Smooth muscle cell of the pulmonary artery (primary cell): ENCODE results near the gene PLCB3. TPM values are rescaled to one million over a fixed set of nuclear protein-coding genes. Genes with fewer than 3 reads are reported as not detected.

Experiments used
- total RNA-seq: library from RNA; depleted of rRNA; stranded (reverse); fragments of >200 nt; gene quantifications from 2 replicates; pipeline ENCODE4 v1.2.3, GENCODE V29; 2014

PLCB3 gene
- 39.9 and 51.0 TPM in 2 replicates for total RNA-seq

GRCh38 chr11:64251016-64251752 lies at the start of gene PLCB3:
Gene PLCB3 (plus strand): TSS chr11:64251530. CDS start chr11:64251650, 120 bp downstream.

DNA sequence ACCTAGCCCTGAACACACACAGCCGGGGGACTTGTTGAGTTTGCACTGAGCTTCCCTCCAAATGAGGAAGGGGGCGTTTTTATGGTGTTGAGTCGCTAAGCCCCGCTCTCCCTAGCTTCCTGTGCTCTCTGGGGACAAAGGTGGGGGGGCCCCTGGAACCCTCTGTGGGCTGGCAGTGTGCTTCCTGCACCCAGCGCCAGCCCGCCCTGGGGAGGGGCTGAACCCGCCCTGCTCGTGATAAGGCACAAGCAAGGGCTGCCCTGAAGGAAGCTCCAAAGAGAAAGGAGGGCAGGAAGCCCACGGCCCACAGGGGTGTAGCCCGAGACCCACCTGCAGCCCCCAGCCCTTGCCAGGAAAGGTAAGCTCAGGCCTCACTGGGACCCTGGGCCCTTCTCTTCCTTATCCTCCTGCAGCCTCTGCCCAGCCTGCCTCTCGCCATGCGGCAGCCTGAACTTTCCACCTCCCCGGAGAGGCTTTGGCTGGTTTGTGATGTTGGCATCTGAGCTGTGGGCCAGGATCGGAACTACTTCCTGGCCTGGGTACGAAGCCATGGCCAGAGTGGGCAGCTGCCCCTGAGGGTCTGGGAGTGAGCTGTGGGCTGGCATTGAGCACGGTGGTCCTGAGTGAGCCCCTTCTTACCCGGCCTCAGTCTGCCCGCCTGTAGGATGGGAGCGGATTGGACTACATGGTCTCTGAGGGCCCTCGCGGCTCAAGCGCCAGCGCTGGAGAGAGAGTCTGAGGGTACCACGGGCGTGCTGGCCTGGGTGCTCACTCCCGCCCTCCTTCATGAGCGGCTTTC lies 44.7 kb upstream of the PLCB3 start, which contains the start of gene FERMT3:
TSS of gene FERMT3 (plus strand) at position 265 of the 799 bp plus-strand sequence. CDS start 644 bp downstream, outside the sequence.

GRCh38 chr11:64225608-64226506 lies 25.5 kb upstream of the PLCB3 start, which contains the start of the genes NUDT22 and TRPT1:
Gene NUDT22 (plus strand): TSS chr11:64226274. CDS start chr11:64226653, 379 bp downstream.
Gene TRPT1 (minus strand): TSS chr11:64226186. CDS start chr11:64225860, 326 bp downstream.

DNA sequence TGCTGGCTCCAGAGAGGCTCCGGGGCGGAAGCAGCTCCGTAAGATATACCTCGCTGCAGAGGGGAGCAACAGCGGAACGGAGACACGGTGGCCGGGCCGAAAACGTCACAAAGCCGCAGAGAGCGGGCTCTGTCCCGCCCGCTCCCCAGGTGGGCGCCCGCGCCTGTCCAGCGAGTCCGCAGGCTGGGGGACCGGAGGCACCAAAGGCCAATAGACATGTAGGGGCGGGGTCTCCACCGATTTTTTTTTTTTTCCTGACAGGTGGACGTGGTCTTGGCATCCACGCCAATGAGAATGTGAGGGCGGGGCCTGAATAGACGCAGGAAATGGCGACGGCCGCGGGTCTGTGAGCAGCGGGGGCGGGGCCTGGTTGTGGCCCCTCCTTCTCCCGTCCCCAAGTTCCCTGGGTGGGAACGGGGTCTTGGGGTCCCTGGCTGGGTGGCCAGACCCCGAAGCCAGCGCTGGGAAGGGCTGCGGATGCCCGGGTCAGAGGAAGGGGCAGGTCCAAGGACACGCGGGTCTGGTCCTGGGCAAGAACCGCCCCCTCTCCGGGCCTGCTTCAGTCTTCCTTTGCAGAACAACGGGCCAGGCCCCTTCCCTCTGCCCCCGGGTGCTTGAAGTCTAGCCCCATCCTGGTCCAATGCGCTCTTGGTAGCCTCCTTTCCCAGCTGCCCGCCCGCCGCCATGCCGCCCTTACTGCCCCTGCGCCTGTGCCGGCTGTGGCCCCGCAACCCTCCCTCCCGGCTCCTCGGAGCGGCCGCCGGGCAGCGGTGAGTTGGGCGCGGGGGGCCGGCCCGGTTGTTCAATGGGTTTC lies 21.0 kb upstream of the PLCB3 start, which contains the start of gene DNAJC4:
TSS of gene DNAJC4 (plus strand) at position 378 of the 814 bp plus-strand sequence. CDS start at position 685, 307 bp downstream.

DNA sequence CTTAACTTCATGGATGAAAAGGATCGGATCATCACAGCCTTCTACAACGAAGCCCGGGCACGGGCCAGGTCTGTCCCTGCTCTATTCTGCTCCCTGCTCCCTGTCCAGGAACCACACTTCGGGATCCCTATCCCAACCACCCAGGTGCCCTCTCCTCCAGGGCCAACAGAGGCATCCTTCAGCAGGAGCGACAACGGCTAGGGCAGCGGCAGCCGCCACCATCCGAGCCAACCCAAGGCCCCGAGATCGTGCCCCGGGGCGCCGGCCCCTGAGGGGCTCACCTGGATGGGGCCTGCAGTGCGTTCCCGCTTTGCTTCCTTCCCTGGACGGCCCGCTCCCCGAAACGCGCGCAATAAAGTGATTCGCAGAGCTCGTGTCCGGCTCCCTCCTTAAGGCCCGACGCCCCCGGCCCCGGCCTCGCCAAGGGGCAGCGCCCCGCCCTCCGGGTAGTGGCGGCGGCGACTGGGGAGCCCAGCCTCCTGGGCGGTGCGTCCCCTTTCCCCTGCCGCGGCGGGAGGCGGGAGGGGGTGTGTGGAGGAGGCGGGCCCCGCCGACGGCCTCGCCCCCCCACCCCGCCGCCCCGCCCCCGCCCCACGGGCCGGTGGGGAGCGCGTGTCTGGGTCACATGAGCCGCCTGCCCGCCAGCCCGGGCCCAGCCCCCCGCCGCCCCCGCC lies 17.3 kb upstream of the PLCB3 start, which contains the start of gene VEGFB:
TSS of gene VEGFB (plus strand) at position 672 of the 674 bp plus-strand sequence. CDS start 250 bp downstream, outside the sequence.

DNA sequence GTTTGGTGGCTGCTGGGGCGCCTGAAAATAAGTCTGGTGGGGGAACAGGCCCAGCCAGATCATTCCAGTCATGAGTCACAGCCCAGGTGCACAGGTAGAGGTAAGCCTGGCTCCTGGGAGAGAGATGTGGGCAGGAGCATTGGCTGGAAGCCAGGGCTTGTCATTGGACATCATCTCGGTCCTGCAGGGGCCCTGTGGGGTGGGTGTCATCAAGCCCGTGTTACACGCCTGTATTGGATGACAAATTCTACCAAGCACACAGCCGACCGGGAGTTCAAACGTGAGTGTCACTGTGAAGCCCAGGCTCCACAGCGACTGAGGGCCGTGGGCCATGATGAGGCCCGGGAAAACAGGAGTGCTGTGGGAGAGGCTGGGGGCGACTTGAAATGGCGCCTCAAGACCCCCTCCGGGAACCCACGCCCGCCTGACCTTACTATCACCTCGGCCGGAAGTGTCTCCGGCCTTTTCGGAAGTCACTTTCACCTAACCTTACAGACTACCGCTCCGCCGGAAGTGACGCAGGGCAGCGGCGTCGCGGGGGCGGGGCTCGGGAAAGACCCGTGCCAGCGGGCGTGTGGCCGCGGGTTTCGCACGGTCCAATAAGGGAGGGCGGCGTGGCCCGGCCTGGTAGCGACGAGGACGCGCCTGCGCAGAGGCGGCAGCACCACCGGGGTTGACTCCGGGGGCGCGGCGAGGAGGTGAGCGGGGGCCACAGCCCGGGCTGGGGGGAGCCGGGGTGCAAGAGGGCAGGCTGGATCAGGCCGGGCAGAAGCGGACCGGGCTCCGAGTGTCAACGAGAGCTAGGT lies 10.7 kb upstream of the PLCB3 start, which contains the start of gene FKBP2:
TSS of gene FKBP2 (plus strand) at position 661 of the 806 bp plus-strand sequence. CDS start 1,293 bp downstream, outside the sequence.

DNA sequence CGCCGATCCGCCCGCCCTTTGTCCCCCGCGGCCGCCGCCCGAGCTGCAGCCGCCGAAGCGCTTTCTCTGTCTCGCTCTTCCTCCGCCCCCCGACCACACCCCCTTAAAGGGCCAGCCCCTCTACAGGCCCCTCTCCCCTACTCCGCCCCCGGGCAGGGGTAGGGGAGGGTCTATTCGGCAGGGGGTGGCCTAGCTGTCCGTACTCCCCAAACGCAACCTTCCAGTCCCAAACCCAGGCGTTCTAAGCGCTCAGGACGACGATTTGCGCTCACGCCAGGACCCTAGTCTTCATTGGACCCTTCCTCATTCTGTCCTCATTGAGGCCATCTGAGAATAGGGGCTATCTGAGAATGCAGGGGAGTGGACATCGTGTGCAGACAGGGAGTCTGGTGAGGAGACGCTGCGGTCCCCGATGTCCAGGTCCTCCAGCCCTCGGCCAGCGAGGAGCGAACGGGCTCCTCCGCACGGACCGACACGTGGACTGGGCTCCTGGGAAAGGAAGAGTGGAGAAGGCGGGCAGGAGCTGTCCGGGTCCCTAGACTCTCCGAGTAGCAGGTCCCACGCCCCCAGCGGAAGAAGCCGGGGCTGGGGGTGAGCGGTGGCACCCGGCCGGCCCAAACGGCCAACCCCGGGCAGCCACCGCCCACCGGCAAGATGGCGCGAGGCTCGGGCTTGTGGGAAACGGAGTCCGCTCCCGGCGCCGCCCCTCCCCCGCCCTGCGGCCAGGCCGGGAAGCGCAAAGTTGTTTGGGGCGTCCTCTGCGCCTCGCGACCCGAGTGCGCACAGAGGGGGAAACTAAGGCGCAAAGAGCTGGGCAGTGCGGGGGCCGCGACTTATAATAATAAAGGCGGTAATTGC lies 4.2 kb upstream of the PLCB3 start, which contains the start of gene PPP1R14B:
TSS of gene PPP1R14B (minus strand) at position 73 of the 858 bp plus-strand sequence. CDS start 270 bp downstream, outside the sequence.

GRCh38 chr11:64284048-64284961 lies 33.0 kb downstream of the PLCB3 start, which contains the start of gene BAD:
Gene BAD (minus strand): TSS chr11:64284665. CDS start chr11:64284368, 297 bp downstream.

DNA sequence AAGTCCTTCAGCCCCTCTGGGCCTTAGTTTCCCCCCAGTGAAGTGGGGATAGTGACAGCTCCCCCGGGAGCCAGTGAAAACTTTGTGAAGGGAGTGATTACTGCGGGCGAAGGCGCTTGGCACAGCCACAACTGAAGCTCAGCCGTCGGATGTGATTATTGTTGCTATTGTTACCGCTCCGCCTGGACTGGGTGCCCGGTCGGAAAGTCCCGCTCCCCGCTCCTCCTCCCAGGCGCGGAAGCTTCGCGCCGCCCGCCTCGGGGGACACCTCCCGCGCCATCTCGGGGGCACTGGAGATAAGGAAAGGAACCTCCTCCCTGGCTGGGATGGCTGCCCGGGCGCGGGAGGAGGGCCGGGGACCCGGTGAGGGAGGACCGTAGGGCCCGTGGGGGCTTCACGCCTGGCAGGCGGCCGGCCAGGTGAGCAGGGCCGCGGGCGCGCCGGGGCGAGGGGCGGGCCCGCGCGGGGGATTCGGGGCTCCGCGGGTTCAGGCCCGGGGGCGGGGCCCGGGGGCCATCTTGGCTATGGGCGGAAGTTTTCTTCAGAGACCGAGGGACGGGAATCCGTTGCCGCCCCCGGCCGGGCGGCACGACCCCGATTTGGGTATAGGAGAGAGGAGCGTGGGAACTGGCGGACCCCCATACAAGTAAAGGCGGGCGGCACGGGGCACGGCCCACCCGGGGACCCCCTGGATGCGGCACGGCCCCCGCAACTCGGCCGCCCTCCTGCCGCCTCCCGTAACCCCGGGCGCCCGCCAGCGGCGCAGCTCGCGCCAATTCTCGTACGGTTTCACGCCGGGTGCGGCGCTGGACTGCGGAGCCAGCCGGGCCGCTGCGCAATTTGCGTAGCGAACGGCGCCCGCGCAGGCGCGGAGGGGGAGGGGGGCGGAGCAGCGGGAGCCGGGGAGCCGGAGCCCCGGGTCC lies 33.9 kb downstream of the PLCB3 start, which contains the start of gene GPR137:
TSS of gene GPR137 (plus strand) at position 887 of the 923 bp plus-strand sequence. CDS start 677 bp downstream, outside the sequence.

DNA sequence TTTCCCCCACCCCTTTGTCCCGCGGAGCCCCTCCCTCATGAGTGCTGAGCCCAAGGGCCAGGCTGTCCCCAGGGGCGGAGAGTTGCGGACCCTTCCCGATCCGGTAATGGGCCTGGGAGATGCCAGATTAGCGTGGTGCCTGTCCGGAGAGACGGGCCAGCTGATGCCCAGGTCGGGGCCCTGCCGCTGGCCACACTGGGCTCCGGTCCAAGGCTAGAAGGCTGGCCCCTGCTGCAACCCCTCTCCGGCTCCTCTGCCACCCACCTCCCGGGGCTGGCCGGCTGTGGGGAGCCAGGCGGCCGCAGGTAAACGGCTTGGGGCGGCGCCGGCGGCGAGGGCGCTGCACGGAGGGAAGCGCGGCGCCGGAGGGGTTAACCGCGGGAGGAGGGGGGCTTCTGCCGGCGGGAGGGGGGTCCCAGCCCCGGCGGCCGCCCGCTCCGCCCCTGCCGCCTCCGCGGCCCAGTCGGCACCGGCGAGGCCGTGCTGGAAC lies 40.0 kb downstream of the PLCB3 start, which contains the start of gene KCNK4:
TSS of gene KCNK4 (plus strand) at position 41 of the 490 bp plus-strand sequence. CDS start 1,717 bp downstream, outside the sequence.

DNA sequence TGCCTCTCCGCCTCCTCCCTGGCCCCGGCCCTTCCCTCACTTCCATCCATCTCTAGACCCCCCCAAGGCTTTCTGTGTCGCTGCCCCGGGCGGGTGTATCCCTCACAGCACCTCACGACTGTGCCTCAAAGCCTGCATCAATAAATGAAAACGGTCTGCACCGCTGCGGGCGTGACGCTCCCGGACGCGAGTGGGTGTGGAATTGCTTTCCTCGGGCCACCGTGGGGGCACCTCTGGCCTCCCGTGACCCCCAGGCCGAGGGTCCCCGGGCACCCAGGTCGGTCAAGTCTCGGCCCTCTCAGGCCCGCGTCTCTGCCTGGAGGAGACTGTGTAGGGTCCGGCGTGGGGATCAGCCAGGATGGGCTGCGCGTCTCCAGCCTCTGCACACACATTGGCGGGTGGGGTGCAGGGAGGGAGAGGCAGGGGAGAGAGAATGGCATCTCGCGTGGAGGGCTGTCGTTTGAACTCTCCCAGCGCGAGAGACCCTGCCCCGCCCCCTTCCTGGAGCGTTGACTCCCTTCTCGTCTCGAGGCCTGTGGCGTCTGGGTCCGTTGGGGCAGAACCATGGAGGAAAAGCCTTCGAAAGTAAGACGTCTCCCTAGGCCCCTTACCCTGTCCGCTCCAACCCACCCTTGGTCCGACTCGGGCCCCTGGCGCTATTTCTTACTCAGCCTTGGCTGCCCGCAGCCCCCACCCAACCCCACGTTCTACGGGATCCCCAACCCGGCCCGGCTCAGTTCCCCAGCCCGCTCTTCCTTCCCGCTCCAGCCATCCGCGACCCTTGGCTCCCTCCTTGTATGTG lies 48.7 kb downstream of the PLCB3 start, which contains the start of gene CATSPERZ:
TSS of gene CATSPERZ (plus strand) at position 512 of the 802 bp plus-strand sequence. CDS start at position 565, 53 bp downstream.

DNA sequence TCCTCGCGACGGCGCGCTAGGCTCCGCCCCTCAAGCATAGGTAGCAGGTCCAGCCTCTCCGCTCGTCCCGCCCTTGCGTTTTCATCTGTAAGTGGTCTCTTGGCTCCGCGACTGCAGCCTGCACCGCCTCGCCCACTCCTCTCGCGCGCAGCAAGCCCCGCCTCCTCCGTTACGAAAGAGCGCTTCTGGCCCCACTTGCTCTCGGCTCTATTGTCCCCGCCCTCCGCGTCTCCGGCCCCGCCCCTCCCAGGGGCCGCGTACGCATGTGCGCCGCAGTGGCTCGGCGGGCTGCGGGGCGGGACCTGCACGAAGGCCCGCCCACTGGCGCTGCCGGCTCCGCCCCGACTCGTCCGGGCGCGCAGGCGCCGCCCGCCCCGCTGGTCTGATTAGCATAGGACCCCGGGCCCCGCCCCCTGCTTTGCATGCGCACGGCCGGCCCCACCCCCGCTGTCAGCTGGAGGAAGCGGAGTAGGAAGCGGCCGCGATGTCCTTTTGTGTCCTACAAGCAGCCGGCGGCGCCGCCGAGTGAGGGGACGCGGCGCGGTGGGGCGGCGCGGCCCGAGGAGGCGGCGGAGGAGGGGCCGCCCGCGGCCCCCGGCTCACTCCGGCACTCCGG lies 53.9 kb downstream of the PLCB3 start, which contains the start of gene ESRRA:
TSS of gene ESRRA (plus strand) at position 450 of the 616 bp plus-strand sequence. CDS start 1,656 bp downstream, outside the sequence.

GRCh38 chr11:64317325-64317960 lies 66.1 kb downstream of the PLCB3 start, which contains the start of gene TRMT112:
Gene TRMT112 (minus strand): TSS chr11:64317559. CDS start chr11:64317526, 33 bp downstream.

